HG03442 (cell line): ENCODE measurements around the gene ZDBF2.
A peak's percentile ranks its signal among the peaks of the same experiment; 100 is the strongest.
"Not testable (repeated sequence)": the region's sequence is repeated elsewhere in the genome, so short reads cannot be mapped to it uniquely, and the experiment has no call there.

Experiments used
- ATAC-seq: cut with Tn5 transposase; IDR thresholded peaks from one replicate; pipeline ENCODE4 v1.9.1; 2021; ENCODE audit warnings: mild to moderate bottlenecking, moderate library complexity; ENCODE audit not compliant: unreplicated experiment

Gene ZDBF2

DNA sequence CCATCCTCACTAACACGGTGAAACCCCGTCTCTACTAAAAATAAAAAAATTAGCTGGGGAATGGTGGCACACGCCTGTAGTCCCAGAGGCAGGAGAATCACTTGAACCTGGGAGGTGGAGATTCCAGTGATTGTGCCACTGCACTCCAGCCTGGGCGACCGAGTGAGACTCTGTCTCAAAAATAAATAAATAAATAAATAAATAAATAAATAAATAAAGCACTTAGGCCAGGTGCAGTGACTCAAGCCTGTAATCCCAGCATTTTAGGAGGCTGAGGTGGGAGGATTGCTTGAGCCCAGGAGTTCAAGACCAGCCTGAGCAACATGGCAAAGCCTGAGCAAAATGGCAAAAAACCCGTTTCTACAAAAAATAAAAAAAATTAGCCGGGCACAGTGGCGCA lies 15.8 kb upstream of the ZDBF2 start:
- not testable (repeated sequence) for ATAC-seq

GRCh38 chr2:206259376-206260187 lies 14.9 kb upstream of the ZDBF2 start:
- ATAC-seq, result no peak

DNA sequence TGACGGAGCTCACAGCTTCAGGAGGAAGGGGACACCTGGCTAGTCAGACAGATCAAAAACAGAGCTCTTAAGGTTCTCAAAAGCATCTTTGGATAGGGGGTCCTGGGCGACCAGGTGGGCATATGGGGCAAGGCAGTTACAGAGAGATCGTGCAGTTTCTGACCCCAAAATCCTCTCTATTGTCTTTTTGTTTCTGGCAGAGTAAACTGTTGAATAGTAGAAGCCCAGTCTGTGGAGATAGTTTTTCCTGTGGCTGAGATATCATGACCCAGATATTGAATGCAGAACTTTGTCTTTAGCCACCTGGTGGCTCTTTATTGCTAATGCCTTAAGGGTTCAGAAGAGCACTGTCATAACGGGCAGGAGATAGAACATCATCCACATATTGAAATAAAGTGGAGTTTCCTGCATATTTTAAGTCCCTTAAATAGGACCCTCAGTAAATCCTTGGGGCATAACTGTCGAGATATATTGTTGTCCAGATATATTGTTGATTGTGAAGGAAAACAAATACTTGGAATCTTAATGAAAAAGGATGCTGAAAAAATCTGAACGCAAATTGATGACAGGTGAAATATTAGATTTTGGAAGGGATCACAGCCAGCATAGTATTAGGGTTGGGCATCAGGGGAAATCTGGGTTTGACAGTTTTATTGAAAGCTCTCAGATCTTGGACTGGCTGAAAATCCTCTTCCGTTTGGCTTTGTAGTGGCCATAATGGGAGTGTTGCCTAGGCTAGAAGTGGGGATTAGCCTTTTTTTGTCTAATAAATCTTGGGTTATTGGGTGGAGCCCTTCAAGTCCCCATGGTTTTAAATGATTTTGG lies 14.1 kb upstream of the ZDBF2 start:
- ATAC-seq, result peak; percentile 81

DNA sequence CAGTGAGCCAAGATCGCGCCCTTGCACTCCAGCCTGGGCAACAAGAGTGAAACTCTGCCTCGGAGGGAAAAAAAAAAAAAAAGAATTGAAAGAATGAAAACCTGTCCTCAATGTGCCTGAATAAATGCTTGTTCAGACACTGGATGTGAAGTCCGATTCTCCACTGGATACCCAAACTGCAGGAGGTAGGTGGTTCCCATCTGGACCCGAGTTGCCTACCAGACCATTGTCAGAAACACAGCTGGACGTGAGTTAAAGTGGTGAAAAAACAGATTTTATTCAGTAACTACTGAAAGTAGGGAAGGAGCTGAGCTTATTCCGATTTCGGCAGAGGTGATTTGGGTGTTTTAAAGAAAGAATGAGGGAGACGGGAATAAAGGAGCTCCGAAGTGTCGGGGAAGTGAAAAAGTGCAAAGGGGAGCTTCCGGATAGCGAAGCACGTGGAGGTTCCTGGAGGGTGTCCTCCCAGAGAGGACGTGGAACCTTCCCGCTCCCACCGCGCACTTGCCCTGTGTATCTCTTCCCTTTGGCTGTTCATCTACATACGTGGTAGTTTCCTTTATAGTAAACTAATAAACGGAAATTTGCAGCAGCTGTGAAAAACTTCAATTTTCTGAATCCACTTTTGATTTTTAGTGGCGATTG lies 10.4 kb upstream of the ZDBF2 start:
- no peak for ATAC-seq

DNA sequence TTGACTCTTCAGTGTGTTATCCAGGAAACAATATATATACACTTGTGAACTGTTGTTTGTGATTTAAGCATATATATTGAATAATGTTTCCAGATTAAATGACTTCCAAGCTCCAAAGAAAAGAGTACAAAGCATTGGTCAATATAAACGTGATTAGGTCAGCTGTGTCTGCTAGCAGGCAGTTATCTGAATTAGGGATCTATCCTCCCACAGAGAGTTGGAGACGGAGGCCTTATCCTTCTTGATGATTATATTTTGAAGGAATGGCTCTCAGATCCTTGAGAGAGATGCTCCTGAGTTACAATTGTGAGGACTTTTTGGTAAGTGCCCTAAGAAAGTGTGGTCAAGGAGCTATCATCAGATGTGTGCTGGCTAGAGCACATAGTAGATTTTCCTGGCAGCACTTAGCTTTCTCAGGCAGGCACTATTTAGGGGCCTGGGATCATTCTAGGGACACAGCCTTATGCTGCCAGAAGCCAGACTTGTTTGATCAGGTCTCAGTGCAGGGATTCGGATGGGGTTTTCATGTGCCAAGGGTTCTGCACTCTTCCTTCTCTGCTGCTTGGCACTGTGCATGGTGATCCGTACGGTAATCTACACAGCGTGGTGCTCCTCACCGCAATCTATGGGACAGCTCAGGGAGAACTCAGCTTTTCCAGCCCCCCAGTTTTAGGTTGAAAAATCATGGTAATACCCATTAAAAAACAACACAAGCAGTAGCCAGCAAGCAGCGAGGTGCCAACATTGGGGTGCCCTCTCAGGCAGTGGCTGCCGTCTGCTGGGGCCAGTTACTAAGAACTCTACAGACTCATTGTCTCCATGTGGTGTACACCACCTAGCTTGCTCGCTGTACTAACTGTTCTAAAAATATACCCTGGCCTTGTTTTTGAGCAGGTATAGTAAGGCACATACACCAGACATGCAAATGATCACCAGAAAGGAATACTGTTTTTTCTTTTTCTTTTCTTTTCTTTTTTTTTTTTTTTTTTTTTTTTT lies 8.0 kb upstream of the ZDBF2 start:
- no peak for ATAC-seq

DNA sequence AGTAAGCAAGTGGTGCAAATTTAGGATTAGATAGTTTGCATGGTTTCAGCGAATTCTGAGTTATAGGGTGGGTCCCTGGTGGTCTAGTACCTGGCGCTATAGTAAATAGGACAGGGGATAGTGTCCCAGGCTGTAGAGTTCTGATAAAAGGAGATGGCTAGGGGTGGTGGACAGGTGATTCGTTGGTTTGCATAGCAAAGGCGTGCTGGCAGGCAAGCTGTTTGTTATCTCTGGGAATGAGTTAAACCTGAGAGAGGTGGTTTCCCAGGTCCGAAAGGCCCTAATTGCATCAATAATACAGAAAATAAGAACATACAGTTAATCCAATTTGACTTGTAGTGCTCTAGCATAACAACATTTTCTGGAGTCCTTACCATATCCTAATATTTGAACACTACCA lies 6.9 kb upstream of the ZDBF2 start:
- no peak for ATAC-seq

GRCh38 chr2:206271065-206271464 lies 3.4 kb upstream of the ZDBF2 start:
- no peak for ATAC-seq

- ATAC-seq, result no peak
Measured at GRCh38 chr2:206273905-206274304, 558 bp upstream of the ZDBF2 start.

GRCh38 chr2:206275312-206276055 lies 1.0 kb downstream of the ZDBF2 start:
- peak; percentile 25 for ATAC-seq

DNA sequence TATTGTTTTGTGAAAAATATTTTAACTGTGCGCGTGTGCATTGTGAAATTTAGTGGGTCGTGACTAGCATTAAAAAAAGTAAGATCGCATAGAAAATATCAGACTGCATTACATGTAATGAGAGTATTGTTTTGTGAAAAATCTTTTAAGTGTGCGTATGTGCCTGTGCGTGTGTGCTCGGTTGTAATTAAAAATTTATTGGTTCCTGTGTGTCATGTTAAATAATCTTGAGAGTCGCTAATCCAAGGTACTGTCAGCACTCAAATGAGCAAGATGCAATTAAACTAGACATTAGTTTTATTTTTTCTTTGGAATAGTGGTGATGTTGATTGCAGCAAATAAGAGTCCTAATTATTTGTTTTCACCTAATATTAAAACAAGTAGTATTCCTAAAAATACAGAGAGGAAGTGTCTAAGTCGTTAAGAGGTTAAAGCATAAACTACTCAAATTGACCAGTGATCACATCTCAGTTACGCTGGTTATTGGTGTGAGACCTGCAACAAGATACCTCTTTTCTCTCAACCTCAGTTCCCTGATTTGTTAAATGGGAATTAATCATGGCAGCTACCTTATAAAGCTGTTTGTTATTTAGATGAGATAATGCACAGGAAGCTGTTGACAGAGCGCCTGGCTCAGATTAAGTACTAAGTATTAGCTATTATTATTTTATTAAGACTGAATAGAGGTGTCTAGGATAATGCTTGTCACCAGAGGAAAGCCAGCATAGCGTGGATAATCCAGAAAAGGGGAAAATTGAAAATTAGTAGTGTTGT lies 1.9 kb downstream of the ZDBF2 start:
- no peak for ATAC-seq

DNA sequence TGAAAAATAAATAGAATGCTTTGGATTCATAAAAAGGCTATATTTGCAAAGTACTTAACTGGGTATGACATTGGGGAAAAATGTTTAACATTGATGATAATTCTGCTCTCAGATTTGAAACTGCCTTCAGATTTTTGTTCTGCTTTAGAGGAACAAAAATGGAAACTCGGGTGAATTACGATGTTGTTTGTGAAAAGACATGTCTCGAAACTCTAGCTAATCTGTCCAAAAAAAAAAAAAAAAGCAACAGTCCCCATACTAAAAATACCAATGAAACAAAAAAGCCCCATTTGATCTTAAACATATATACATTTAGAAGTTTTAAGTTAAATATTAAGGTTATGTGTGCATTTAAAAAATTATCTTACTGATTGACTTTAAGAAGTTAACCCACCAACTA lies 3.0 kb downstream of the ZDBF2 start:
- no peak for ATAC-seq

DNA sequence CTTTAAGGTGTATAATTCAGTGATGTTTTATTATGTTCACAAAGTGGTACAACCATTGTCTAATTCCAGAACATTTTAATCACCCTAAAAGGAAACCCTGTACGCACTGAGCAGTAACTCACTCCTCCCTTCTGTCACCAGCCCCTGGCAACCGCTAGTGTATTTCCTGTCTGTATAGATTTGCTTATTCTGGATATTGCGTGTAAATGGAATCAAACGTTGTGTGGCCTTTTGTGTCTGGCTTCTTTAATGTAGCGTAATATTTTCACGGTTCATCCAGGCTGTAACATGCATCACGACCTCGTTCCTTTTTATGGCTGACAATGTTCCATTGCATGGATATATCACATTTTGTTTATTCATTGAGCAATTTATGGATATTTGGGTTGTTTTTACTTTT lies 8.3 kb downstream of the ZDBF2 start:
- no peak for ATAC-seq

- no peak for ATAC-seq
Measured at GRCh38 chr2:206287197-206287596, 12.7 kb downstream of the ZDBF2 start.

GRCh38 chr2:206289391-206289790 lies 14.9 kb downstream of the ZDBF2 start:
- no peak for ATAC-seq

GRCh38 chr2:206296128-206296527 lies 21.7 kb downstream of the ZDBF2 start:
- no peak for ATAC-seq

DNA sequence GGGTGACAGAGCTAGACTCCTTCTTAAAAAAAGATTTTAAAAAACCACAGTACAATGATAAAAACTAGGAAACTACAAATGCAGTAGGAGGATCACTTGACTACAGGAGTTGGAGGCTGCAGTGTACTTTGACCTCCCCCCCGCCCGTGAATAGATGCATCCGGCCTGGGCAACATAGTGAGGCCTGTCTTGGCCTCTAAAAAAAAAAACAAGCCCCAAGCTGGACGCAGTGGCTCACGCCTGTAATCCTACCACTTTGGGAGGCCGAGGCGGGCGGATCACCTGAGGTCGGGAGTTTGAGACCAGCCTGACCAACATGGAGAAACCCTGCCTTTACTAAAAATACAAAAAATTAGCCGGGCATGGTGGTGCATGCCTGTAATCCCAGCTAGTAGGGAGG lies 25.1 kb downstream of the ZDBF2 start:
- ATAC-seq, result not testable (repeated sequence)

DNA sequence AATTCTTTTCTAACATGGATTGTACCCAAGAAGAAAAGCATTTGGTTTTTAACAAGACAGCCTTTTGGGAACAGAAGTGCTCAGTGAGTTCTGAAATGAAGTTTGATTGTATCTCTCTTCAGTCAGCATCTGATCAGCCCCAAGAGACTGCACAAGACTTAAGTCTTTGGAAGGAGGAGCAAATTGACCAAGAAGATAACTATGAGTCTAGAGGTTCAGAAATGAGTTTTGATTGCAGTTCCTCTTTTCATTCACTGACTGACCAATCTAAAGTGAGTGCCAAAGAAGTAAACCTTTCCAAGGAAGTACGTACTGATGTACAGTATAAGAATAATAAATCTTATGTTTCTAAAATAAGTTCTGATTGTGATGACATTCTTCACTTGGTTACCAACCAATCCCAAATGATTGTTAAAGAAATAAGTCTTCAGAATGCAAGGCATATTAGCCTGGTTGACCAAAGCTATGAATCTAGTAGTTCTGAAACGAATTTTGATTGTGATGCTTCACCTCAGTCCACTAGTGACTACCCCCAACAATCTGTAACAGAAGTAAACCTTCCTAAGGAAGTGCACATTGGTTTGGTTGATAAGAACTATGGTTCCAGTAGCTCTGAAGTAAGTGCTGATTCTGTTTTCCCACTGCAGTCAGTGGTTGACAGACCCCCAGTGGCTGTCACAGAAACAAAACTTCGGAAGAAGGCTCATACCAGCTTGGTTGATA lies 31.2 kb downstream of the ZDBF2 start:
- peak; percentile 77 for ATAC-seq

DNA sequence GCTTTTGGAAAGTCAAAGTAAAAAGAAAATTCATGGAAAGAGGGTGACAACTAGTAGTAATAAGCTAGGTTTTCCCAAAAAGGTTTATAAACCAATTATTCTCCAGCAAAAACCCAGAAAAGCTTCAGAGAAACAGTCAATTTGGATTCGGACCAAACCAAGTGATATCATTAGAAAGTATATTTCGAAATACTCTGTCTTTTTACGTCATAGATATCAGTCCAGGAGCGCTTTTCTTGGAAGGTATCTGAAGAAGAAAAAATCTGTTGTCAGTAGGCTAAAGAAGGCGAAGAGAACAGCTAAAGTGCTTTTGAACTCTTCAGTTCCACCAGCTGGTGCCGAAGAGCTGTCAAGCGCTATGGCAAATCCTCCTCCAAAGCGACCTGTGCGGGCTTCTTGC lies 36.6 kb downstream of the ZDBF2 start:
- no peak for ATAC-seq
